Esophagus squamous epithelium (tissue), 5 donors: ENCODE data around the gene EIF3F. TPM values are rescaled to one million over a fixed set of nuclear protein-coding genes. Genes with fewer than 3 reads are reported as not detected.
A peak's percentile ranks its signal among the peaks of the same experiment; 100 is the strongest.

Experiments
- DNase-seq: peaks from one replicate; lab custom pipeline; 2025; lab: John Stamatoyannopoulos, UW
- H3K27ac ChIP-seq, 4 donors: fragments of 200-600 bp; sonication (generic); one replicate each; pipeline ENCODE4 v1.5.1; 2016 to 2019; ENCODE audit warnings: mild to moderate bottlenecking in 1 of 4
- H3K27me3 ChIP-seq, 4 donors: fragments of 200-600 bp; sonication (generic); 1 replicate in 3 of 4; 2 replicates in 1 of 4; pipeline versions ENCODE4 v1.5.1 to v1.6.0; 2017 to 2021; ENCODE audit warnings: antibody characterized with exemption in 1 of 4
- H3K36me3 ChIP-seq, 3 donors: fragments of 200-600 bp; sonication (generic); one replicate each; pipeline ENCODE4 v1.5.1; 2016 to 2019
- H3K4me1 ChIP-seq, 3 donors: fragments of 200-600 bp; sonication (generic); one replicate each; pipeline ENCODE4 v1.5.1; 2017 to 2019
- H3K4me3 ChIP-seq, 4 donors: fragments of 200-600 bp; sonication (generic); 1 replicate in 3 of 4; 2 replicates in 1 of 4; pipeline ENCODE4 v1.5.1; 2016 to 2019; ENCODE audit warnings: mild to moderate bottlenecking in 2 of 4, moderate library complexity in 1 of 4
- H3K9me3 ChIP-seq, 3 donors: fragments of 200-600 bp; sonication (generic); one replicate each; pipeline ENCODE4 v1.5.1; 2016 to 2019
- POLR2A ChIP-seq, 4 donors: fragments of 450-650 bp; IDR thresholded peaks; one replicate each; pipeline ENCODE4 v1.6.1; 2017; ENCODE audit warnings: antibody characterized with exemption in 4 of 4, mild to moderate bottlenecking in 4 of 4, moderate library complexity in 3 of 4
- WGBS, 2 donors: methylation state at CpG; one replicate each; pipeline ENCODE4 v1.1.5; 2018; 5-methylcytosine and 5-hydroxymethylcytosine counted together
- intact Hi-C: fragments of 100-400 bp; cut with DNase I; formaldehyde crosslinking; loops from one replicate; pipeline ENCODE4 v1.15.0; 2022
- total RNA-seq, 4 donors: library from RNA; depleted of rRNA; stranded (reverse); fragments of >200 nt; gene quantifications; one replicate each; pipeline ENCODE4 v1.1.0, GENCODE V29; 2016
- TF ChIP-seq, protein P1 (sequence below), 6 experiments: fragments of 450-650 bp in 4 of 6; fragments of 200-600 bp in 2 of 6; sonication (generic) in 2 of 6; IDR thresholded peaks; one replicate each; pipeline ENCODE4 v1.5.1; 2016 to 2019; ENCODE audit warnings: antibody characterized with exemption in 6 of 6, mild to moderate bottlenecking in 4 of 6, moderate library complexity in 4 of 6
- donor health status: DM: yes; HTN: yes; CAD: no.

EIF3F gene
- total RNA-seq, 4 donors from 2014 or later = 156 to 237 (median 204) TPM

DNA sequence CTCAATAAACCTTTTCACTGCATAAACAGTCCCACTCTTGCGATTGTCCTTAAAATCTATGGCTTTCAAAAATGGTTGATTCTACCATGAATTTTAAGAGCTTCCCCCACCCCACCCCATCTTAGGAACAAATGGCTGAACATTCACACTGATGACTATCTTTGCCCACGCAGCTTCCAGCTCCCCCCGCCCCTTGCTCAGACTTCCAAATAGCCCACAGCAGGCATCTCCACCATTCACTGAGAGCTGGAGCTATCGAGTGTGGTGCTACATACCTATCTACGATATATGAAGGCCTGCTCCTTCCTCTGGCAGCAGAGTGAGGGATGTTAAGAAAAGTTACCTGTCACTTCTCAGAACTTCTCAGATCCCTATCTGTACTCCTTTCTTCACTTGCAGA, 26.7 kb downstream of the EIF3F start:
- H3K36me3 ChIP-seq = no peaks in the 10 kb centered on the region
- TF ChIP-seq, protein P1, sequence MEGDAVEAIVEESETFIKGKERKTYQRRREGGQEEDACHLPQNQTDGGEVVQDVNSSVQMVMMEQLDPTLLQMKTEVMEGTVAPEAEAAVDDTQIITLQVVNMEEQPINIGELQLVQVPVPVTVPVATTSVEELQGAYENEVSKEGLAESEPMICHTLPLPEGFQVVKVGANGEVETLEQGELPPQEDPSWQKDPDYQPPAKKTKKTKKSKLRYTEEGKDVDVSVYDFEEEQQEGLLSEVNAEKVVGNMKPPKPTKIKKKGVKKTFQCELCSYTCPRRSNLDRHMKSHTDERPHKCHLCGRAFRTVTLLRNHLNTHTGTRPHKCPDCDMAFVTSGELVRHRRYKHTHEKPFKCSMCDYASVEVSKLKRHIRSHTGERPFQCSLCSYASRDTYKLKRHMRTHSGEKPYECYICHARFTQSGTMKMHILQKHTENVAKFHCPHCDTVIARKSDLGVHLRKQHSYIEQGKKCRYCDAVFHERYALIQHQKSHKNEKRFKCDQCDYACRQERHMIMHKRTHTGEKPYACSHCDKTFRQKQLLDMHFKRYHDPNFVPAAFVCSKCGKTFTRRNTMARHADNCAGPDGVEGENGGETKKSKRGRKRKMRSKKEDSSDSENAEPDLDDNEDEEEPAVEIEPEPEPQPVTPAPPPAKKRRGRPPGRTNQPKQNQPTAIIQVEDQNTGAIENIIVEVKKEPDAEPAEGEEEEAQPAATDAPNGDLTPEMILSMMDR (IDR thresholded peaks at IDR 0.05) = no peak
- TF ChIP-seq POLR2A (IDR thresholded peaks at IDR 0.05) = no peak
- 70 to 78% methylated on average over 5 of the region's 5 CpGs for WGBS, 2 donors
- peaks cover 0 to 40% (median 0%) of the 10 kb centered on the region in 4 donors for H3K27me3 ChIP-seq
- intact Hi-C loops = no loop called here
- no peak overlapping the region for H3K27ac ChIP-seq
- no peaks in the 10 kb centered on the region for H3K9me3 ChIP-seq
- no peak overlapping the region for H3K4me3 ChIP-seq
- H3K4me1 ChIP-seq = peaks cover 0 to 12% (median 8%) of the 10 kb centered on the region in 3 donors
- no peak for DNase-seq

DNA sequence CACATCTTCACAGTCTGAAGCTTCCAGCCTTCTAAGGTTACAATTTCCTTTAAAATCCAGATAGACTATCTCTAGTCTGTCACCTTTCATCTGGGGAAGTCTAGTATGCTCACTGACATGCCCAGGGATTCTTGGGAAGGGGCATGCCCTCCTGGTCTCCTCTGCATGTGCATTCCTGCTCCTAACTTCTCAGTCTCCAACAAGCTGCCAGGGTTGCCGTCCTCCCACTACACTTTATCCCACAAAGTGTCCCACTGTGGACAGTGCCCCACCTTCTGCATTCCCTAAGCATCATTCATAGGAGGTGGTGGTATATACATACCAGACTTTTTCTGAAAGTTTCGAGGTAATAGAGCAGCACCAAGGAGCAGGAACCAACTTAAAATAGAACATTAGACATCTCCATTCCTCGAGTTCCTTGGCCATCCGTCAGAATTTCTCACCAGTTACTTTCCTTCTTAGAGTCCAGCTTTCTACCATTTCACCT, 28.7 kb downstream of the EIF3F start:
- no peak for DNase-seq
- Histone ChIP-seq H3K36me3 (no peaks in the 10 kb centered on the region), H3K27ac (no peak overlapping the region), H3K4me3 (no peak overlapping the region), H3K27me3 (peaks cover 0 to 60% (median 0%) of the 10 kb centered on the region in 4 donors), H3K4me1 (peaks cover 10 to 28% (median 14%) of the 10 kb centered on the region in 3 donors), H3K9me3 (no peaks in the 10 kb centered on the region)
- intact Hi-C loops = no loop called here
- WGBS, 2 donors = 68 to 69% methylated on average over 4 of the region's 4 CpGs
- TF ChIP-seq POLR2A (IDR thresholded peaks at IDR 0.05) = no peak
- TF ChIP-seq, protein P1 (IDR thresholded peaks at IDR 0.05) = no peak

DNA sequence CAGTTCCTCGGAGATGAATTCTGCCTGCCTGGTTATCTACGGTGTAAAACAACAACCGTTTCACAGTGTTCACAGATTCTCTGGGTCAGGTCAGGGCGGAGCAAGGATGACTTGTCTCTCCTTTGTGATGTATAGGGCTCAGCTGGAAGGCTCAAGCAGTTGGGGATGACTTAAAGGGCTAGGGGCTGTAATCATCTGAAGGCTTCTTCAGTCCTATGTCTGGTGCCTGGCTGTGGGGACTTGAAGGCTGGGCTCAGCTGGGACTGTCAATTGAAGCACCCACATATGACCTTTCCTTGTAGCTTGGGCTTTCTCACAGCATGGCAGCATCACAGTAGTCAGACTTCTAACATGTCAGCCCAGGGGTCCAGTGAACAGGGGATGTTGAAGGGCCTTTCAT, 29.3 kb downstream of the EIF3F start:
- Histone ChIP-seq H3K36me3 (no peaks in the 10 kb centered on the region), H3K9me3 (no peaks in the 10 kb centered on the region), H3K27ac (no peak overlapping the region), H3K27me3 (peaks cover 0 to 66% (median 0%) of the 10 kb centered on the region in 4 donors), H3K4me3 (no peak overlapping the region), H3K4me1 (peaks cover 10 to 28% (median 14%) of the 10 kb centered on the region in 3 donors)
- TF ChIP-seq, protein P1 (IDR thresholded peaks at IDR 0.05) = no peak
- no peak for TF ChIP-seq POLR2A (IDR thresholded peaks at IDR 0.05)
- WGBS, 2 donors = 0 to 22% methylated on average over 1 to 4 of the region's 4 CpGs
- DNase-seq = no peak
- intact Hi-C loops = no loop called here

DNA sequence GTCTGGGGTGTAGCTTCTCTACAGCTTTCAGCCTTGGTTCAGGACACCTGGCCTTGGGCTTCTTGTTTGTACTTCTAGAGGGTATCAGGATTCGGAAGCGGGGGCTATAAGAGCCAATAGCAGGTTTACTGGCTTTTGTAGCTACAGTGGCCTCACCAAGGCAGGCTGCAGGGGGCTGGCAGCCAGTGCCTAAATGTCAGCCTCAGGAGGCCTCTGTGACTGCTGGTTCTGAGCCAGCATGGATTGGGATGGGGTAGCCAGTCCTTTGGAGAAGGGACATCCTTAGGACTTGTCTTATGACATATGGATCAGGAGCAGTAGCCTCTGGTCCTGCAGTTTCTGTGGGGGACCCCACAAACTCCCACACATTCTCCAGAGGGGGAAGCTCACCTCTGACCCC, 29.9 kb downstream of the EIF3F start:
- H3K27ac ChIP-seq = no peak overlapping the region
- peaks cover 0 to 66% (median 0%) of the 10 kb centered on the region in 4 donors for H3K27me3 ChIP-seq
- H3K9me3 ChIP-seq = no peaks in the 10 kb centered on the region
- H3K4me1 ChIP-seq = peaks cover 10 to 28% (median 14%) of the 10 kb centered on the region in 3 donors
- no peak for DNase-seq
- WGBS, 2 donors = no CpG with 5 or more reads among the region's 2 CpGs
- intact Hi-C loops = no loop called here
- TF ChIP-seq, protein P1 (IDR thresholded peaks at IDR 0.05) = no peak
- TF ChIP-seq POLR2A (IDR thresholded peaks at IDR 0.05) = no peak
- no peaks in the 10 kb centered on the region for H3K36me3 ChIP-seq
- no peak overlapping the region for H3K4me3 ChIP-seq

DNA sequence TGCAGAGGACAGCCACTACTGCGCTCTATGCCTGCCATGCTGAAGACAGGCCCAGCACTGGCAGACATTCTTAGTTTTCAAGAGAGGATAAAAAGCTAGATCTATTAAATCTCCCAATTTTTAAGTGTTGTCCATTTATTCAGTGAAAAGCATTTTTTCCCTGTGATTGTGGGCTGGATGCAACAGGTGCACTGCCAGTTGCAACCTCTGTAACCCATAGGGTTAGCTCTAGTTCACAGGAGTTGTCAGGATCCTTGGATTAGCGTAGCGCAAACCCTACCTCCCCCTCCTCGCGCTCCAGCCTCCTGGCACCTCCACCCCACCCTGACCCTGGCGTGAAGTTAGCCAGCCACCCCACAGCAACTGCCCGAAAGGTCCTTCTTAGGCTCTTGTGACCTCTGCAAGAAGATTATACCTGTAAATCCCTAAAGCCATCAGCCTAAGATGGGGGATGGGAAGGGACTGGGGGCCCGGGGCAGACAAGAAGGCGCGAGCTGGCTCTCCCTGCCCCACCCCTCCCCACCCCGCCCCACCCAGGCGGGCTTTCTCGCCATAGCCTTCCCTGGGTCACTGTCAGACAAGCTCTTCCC, 30.9 kb downstream of the EIF3F start:
- H3K27me3 ChIP-seq = peaks cover 0 to 66% (median 0%) of the 10 kb centered on the region in 4 donors
- no peak for DNase-seq
- H3K36me3 ChIP-seq = no peaks in the 10 kb centered on the region
- peak overlapping the region in 3 of 4 donors; percentile 77 to 84 (median 77) for H3K27ac ChIP-seq
- 48 to 60% methylated on average over 7 to 12 of the region's 13 CpGs for WGBS, 2 donors
- intact Hi-C loops = no loop called here
- TF ChIP-seq, protein P1 (IDR thresholded peaks at IDR 0.05) = no peak
- no peak for TF ChIP-seq POLR2A (IDR thresholded peaks at IDR 0.05)
- H3K4me1 ChIP-seq = peaks cover 10 to 28% (median 14%) of the 10 kb centered on the region in 3 donors
- H3K9me3 ChIP-seq = no peaks in the 10 kb centered on the region
- H3K4me3 ChIP-seq = peak overlapping the region in 3 of 4 donors; percentile 63 to 68 (median 65)
